GM12878 (cell line): ENCODE results near the gene RSF1. TPM values are rescaled to one million over a fixed set of nuclear protein-coding genes. Genes with fewer than 3 reads are reported as not detected.
"Not testable (repeated sequence)": the region's sequence is repeated elsewhere in the genome, so short reads cannot be mapped to it uniquely, and the experiment has no call there.

Source experiments
- ATAC-seq: fragments of 200-7000 bp; cut with Tn5 transposase; 3 replicates; pipeline ENCODE4 v1.9.1; 2020; ENCODE audit warnings: mild to moderate bottlenecking, moderate library complexity
- BruUV-seq: library from RNA; stranded (reverse); fragments of 400-500 nt; replicated peaks from 2 replicates; lab custom pipeline; 2021; lab: Mats Ljungman, UMichigan
- CTCF ChIA-PET: fragments of 300-600 bp; sonication (Branson Sonifier 250); formaldehyde crosslinking; extraction: SDS; loops from one replicate; lab custom pipeline; 2021; ENCODE audit warnings: inconsistent platforms; lab: Yijun Ruan, JAX
- POLR2A ChIA-PET: fragments of 350-600 bp; formaldehyde crosslinking; extraction: SDS; loops from one replicate; lab custom pipeline; 2021; ENCODE audit warnings: inconsistent platforms; lab: Charles Lee
- RAD21 ChIA-PET: fragments of 300-600 bp; sonication (Branson Sonifier 250); formaldehyde crosslinking; loops from one replicate; lab custom pipeline; 2023; ENCODE audit warnings: antibody characterized with exemption; ENCODE audit not compliant: unreplicated experiment; lab: Charles Lee
- SMC1A ChIA-PET: fragments of 300-600 bp; sonication (Branson Sonifier 250); formaldehyde crosslinking; loops from one replicate; lab custom pipeline; 2023; ENCODE audit not compliant: unreplicated experiment, uncharacterized antibody; lab: Charles Lee
- DNase-seq: peaks from one replicate; pipeline ENCODE4 v3.0.0-alpha.2; 2011; ENCODE audit warnings: low read depth, low spot score
- FAIRE-seq: peaks from 3 replicates; lab custom pipeline; 2011; peaks lifted over from hg19 to GRCh38; lab: Jason Lieb, UNC
- H2AFZ ChIP-seq: 2 replicates; pipeline ENCODE4 v1.6.0; 2011; ENCODE audit warnings: low read depth, low read length, control low read depth; ENCODE audit not compliant: control insufficient read depth
- H3K27ac ChIP-seq: 2 replicates; pipeline ENCODE4 v1.5.1; 2011; ENCODE audit warnings: control low read depth; ENCODE audit not compliant: control insufficient read depth, insufficient read depth
- H3K27me3 ChIP-seq, 2 experiments: replicated peaks in 1 of 2; 2 replicates each; pipeline versions ENCODE4 v1.6.0 to v1.6.1; 2011; ENCODE audit warnings: low read length in 1 of 2; ENCODE audit not compliant: control insufficient read depth in 2 of 2, insufficient read depth in 2 of 2
- H3K36me3 ChIP-seq, 2 experiments: 2 replicates each; pipeline ENCODE4 v1.5.1; 2011; ENCODE audit warnings: low read length in 1 of 2; ENCODE audit not compliant: control insufficient read depth in 2 of 2, insufficient read depth in 2 of 2
- H3K4me1 ChIP-seq: 2 replicates; pipeline ENCODE4 v1.6.1; 2011; ENCODE audit warnings: mild to moderate bottlenecking, low read length, moderate library complexity, mixed read lengths; ENCODE audit not compliant: control insufficient read depth, insufficient read depth
- H3K4me2 ChIP-seq: 2 replicates; pipeline ENCODE4 v1.6.0; 2011; ENCODE audit warnings: control low read depth; ENCODE audit not compliant: control insufficient read depth, insufficient read depth
- H3K4me3 ChIP-seq: fragments of 200-600 bp; sonication (generic); 2 replicates; pipeline ENCODE4 v1.5.1; 2016
- H3K79me2 ChIP-seq: 2 replicates; pipeline ENCODE4 v1.6.0; 2011; ENCODE audit warnings: low read length; ENCODE audit not compliant: control insufficient read depth, insufficient read depth
- H3K9ac ChIP-seq: 2 replicates; pipeline ENCODE4 v1.8.0; 2011; ENCODE audit warnings: low read length, control low read depth, mixed read lengths; ENCODE audit not compliant: control insufficient read depth, insufficient read depth
- H3K9me3 ChIP-seq: replicated peaks from 3 replicates; pipeline ENCODE4 v1.5.1; 2011; ENCODE audit warnings: mild to moderate bottlenecking, low read length; ENCODE audit not compliant: control insufficient read depth, insufficient read depth
- H4K20me1 ChIP-seq: 2 replicates; pipeline ENCODE4 v1.6.0; 2011; ENCODE audit not compliant: control insufficient read depth, insufficient read depth
- BCL11A ChIP-seq: IDR thresholded peaks from 2 replicates; pipeline ENCODE4 v1.6.1; 2011; ENCODE audit warnings: low read depth, low read length
- CREM ChIP-seq: IDR thresholded peaks from 2 replicates; pipeline ENCODE4 v1.6.1; 2014; ENCODE audit warnings: antibody characterized with exemption, low read depth
- TBL1XR1 ChIP-seq: IDR thresholded peaks from 2 replicates; pipeline ENCODE4 v1.6.1; 2012; ENCODE audit warnings: low read depth, low read length, improper control_type of control experiment
- WGBS: methylation state at CpG from one replicate; pipeline ENCODE4 v1.1.6; 2016; ENCODE audit warnings: low lambda C conversion rate; ENCODE audit not compliant: insufficient replicate concordance, insufficient coverage; ENCODE audit errors: missing lambda C conversion rate; 5-methylcytosine and 5-hydroxymethylcytosine counted together
- in situ Hi-C: fragments of 300-500 bp; cut with MboI; formaldehyde crosslinking; loops from 9 replicates; pipeline ENCODE4 v1.14.3; 2018; ENCODE audit warnings: mixed read lengths
- intact Hi-C: fragments of 100-400 bp; cut with micrococcal nuclease; formaldehyde crosslinking; loops from one replicate; pipeline ENCODE4 v1.14.2; 2022; ENCODE audit not compliant: unreplicated experiment
- polyA plus RNA-seq, 11 experiments: library from polyadenylated mRNA; depleted of rRNA in 4 of 11; unstranded in 6 of 11; stranded (reverse) in 5 of 11; fragments of >200 nt; fragmentation: Nextera tagmentation in 4 of 11; fragmentation: Illumina TruSeq in 1 of 11; extraction: Ambion mirVana in 4 of 11; extraction: Trizol in 1 of 11; gene quantifications; 1 replicate in 1 of 11; 2 replicates in 10 of 11; pipeline versions ENCODE4 v1.2.1 to v1.2.3, GENCODE V29; 2011 to 2016; ENCODE audit warnings: inconsistent platforms in 2 of 11, missing spikeins in 2 of 11, low read depth in 1 of 11
- total RNA-seq, 4 experiments: library from RNA; depleted of rRNA in 3 of 4; stranded (reverse); fragments of >200 nt in 3 of 4; fragmentation: Illumina TruSeq in 1 of 4; extraction: Trizol in 1 of 4; gene quantifications; 2 replicates each; pipeline versions ENCODE4 v1.2.1 to v1.2.3, GENCODE V29; 2013 to 2021

RSF1 gene
- total and polyA plus RNA-seq, 10 of the 15 experiments (the other 5 are each of a cell fraction or from before 2014, with no cell fraction given), result 9.0 to 45.3 (median 30.0) TPM

DNA sequence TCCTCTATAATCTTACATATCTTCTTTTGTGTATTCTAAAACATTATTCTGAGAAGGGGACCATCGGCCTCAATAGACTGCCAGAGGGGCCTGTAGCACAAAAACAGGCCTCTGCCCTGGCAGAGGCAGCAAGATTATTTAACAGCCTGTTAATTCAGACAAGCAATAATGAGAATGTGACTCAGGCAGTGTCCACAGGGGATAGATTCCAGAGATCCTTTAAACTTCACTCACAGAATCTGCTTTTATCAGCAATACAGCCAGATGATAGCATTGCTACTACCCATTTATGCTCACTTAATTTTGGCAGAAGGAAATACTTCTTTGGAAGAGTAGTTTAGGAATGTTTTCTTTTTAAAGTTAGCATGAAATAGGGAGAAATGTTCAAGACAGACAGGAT lies 45.3 kb upstream of the RSF1 start:
- in situ Hi-C loops, result no loop called here
- CTCF ChIA-PET, result interaction anchor here (0.6 kb wide), 1 partner anchor 1234 kb away, joined by 3 read pairs; no protein-coding TSS in a partner anchor
- no TSS peak for BruUV-seq

GRCh38 chr11:77861444-77861843 lies 40.9 kb upstream of the RSF1 start:
- H3K4me2 ChIP-seq, in situ Hi-C loops, H3K79me2 ChIP-seq, POLR2A ChIA-PET, H3K27me3 ChIP-seq, H3K27ac ChIP-seq, DNase-seq, H3K9me3 ChIP-seq, BruUV-seq, CTCF ChIA-PET, H2AFZ ChIP-seq, RAD21 ChIA-PET, H3K4me1 ChIP-seq, intact Hi-C loops, H3K36me3 ChIP-seq, ATAC-seq, SMC1A ChIA-PET, H3K9ac ChIP-seq, FAIRE-seq, H4K20me1 ChIP-seq, H3K4me3 ChIP-seq: not testable (repeated sequence)
- 95% methylated on average over 10 of the region's 10 CpGs for WGBS

More for the DNA sequence above, 45.3 kb upstream of the RSF1 start:
- Histone ChIP-seq H3K79me2 (no peaks in the 10 kb centered on the region), H3K4me2 (no peak overlapping the region), H3K4me1 (no peaks in the 10 kb centered on the region), H4K20me1 (no peaks in the 10 kb centered on the region), H3K27me3 (no peaks in the 10 kb centered on the region), H2AFZ (no peak overlapping the region), H3K9me3 (no peaks in the 10 kb centered on the region), H3K27ac (no peak overlapping the region), H3K36me3 (no peaks in the 10 kb centered on the region), H3K9ac (no peak overlapping the region), H3K4me3 (no peak overlapping the region)
- no peak for TF ChIP-seq TBL1XR1
- no peak for TF ChIP-seq CREM
- TF ChIP-seq BCL11A, result no peak
- ChIA-PET POLR2A (no interaction called here), RAD21 (no interaction called here), SMC1A (no interaction called here)
- 100% methylated on average over 1 of the region's 1 CpG for WGBS
- DNase-seq (no peak), FAIRE-seq (no peak), ATAC-seq (no peak)
- intact Hi-C loops, result no loop called here

- H3K9ac ChIP-seq, in situ Hi-C loops, H3K79me2 ChIP-seq, H3K36me3 ChIP-seq, ATAC-seq, H3K27ac ChIP-seq, H3K4me3 ChIP-seq, DNase-seq, RAD21 ChIA-PET, CTCF ChIA-PET, H3K4me1 ChIP-seq, SMC1A ChIA-PET, H3K27me3 ChIP-seq, intact Hi-C loops, FAIRE-seq, H3K4me2 ChIP-seq, H2AFZ ChIP-seq, BruUV-seq, H3K9me3 ChIP-seq, POLR2A ChIA-PET, H4K20me1 ChIP-seq: not testable (repeated sequence)
- WGBS, result 90% methylated on average over 8 of the region's 10 CpGs
These were observed 37.5 kb upstream of the RSF1 start for GRCh38 chr11:77857906-77858457.
